ENCODE measurements around the gene CYP24A1. TPM values are rescaled to one million over a fixed set of nuclear protein-coding genes. Genes with fewer than 3 reads are reported as not detected.

The CYP24A1 gene
- polyA plus RNA-seq, 4 donors = 0.03 to 0.07 TPM; not detected in 2

DNA sequence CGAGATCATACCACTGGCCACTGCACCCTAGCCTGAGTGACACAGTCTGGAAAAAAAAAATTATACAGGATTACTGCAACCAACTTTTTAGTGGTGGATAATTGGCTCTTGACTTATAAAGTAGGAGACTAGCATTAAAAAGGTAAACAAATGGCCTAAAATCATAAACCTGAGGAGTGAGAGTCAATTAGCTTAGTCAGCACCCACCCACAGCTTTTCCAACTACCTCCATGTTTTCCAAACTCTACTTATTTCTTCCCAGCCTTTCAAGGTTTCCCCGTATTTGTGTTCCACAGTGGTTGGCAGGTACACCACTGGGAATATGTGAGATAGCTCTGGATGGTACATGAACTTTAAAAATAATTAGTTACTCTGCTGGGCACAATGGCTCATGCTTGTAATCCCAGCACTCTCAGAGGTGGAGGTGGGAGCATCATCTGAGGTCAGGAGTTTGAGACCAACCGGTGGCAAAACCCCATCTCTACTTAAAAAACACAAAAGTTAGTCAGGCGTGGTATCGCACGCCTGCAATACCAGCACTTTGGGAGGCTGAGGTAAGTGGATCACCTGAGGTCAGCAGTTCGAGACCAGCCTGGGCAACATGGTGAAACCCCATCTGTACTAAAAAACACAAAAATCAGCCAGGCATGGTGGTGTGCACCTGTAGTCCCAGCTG, 6.7 kb downstream of the CYP24A1 start:
- WGBS, 3 donors = 87 to 89% (median 89%) methylated on average over 7 of the region's 7 CpGs
- no peaks in the 10 kb centered on the region for H3K36me3 ChIP-seq (ENCODE audit: control insufficient read depth in 3 of 3, insufficient read depth in 2 of 3, low read depth in 1 of 3, low read length in 3 of 3)

DNA sequence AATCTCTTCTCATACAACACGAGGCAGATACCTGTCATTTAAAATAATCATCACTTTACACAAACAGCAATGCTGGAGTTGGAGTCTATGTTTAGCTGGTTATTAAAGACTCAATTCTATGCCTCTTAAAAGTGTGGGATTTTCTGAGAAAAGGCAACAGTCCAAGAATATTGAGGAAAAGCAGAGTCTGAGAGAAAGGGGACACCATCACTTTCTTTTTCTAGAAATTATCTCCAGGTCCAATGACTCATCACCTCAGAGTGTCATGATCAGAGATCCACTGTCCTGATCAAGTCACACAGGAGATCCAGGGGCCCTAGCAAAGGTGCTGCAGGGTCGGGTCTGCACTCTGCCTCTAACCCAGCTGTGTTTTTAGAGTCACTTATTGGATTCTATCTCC, 8.0 kb downstream of the CYP24A1 start:
- DNase-seq (no peak), FAIRE-seq (no peak)
- Histone ChIP-seq H3K27me3 (ENCODE audit: control insufficient read depth in 3 of 3, insufficient read depth in 3 of 3, low read length in 3 of 3) (peaks cover 0 to 20% (median 13%) of the 10 kb centered on the region in 3 donors), H3K4me1 (ENCODE audit: control insufficient read depth in 3 of 3, insufficient read depth in 2 of 3, low read depth in 1 of 3, low read length in 2 of 3) (no peaks in the 10 kb centered on the region), H3K9me3 (ENCODE audit: control insufficient read depth in 2 of 2, insufficient read depth in 1 of 2, low read depth in 1 of 2, low read length in 1 of 2) (no peaks in the 10 kb centered on the region), H3K4me3 (ENCODE audit: low read depth in 1 of 3, low read length in 3 of 3) (no peak overlapping the region), H3K27ac (ENCODE audit: low read depth in 1 of 3, low read length in 2 of 3) (no peak overlapping the region), H3K36me3 (ENCODE audit: control insufficient read depth in 3 of 3, insufficient read depth in 2 of 3, low read depth in 1 of 3, low read length in 3 of 3) (no peaks in the 10 kb centered on the region)
- WGBS, 3 donors = 42 to 55% (median 51%) methylated on average over 2 of the region's 2 CpGs

More for the DNA sequence above, 6.7 kb downstream of the CYP24A1 start:
- FAIRE-seq (no peak), DNase-seq (no peak)
- H3K4me1 ChIP-seq (ENCODE audit: control insufficient read depth in 3 of 3, insufficient read depth in 2 of 3, low read depth in 1 of 3, low read length in 2 of 3) = no peaks in the 10 kb centered on the region
- peaks cover 0 to 33% (median 24%) of the 10 kb centered on the region in 3 donors for H3K27me3 ChIP-seq (ENCODE audit: control insufficient read depth in 3 of 3, insufficient read depth in 3 of 3, low read length in 3 of 3)
- H3K9me3 ChIP-seq (ENCODE audit: control insufficient read depth in 2 of 2, insufficient read depth in 1 of 2, low read depth in 1 of 2, low read length in 1 of 2) = no peaks in the 10 kb centered on the region
- H3K4me3 ChIP-seq (ENCODE audit: low read depth in 1 of 3, low read length in 3 of 3) = no peak overlapping the region
- no peak overlapping the region for H3K27ac ChIP-seq (ENCODE audit: low read depth in 1 of 3, low read length in 2 of 3)

DNA sequence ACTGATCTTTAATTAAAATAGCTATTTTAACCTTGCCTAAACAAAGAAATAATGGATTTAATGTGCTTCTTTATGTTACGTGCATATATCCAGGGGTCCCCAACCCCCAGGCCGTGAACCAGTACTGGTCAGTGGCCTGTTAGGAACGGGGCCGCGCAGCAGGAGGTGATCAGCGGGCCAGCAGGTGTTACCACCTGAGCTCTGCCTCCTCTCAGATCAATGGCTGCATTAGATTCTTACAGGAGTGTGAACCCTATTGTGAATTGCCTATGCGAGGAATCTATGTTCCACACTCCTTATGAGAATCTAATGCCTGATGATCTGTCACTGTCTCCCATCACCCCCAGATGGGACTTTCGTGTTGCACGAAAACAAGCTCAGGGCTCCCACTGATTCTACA, 8.8 kb downstream of the CYP24A1 start:
- no peaks in the 10 kb centered on the region for H3K9me3 ChIP-seq (ENCODE audit: control insufficient read depth in 2 of 2, insufficient read depth in 1 of 2, low read depth in 1 of 2, low read length in 1 of 2)
- no peak overlapping the region for H3K4me3 ChIP-seq (ENCODE audit: low read depth in 1 of 3, low read length in 3 of 3)
- peaks cover 0 to 15% (median 13%) of the 10 kb centered on the region in 3 donors for H3K27me3 ChIP-seq (ENCODE audit: control insufficient read depth in 3 of 3, insufficient read depth in 3 of 3, low read length in 3 of 3)
- DNase-seq (no peak), FAIRE-seq (no peak)
- H3K36me3 ChIP-seq (ENCODE audit: control insufficient read depth in 3 of 3, insufficient read depth in 2 of 3, low read depth in 1 of 3, low read length in 3 of 3) = no peaks in the 10 kb centered on the region
- 87 to 93% (median 88%) methylated on average over 9 of the region's 9 CpGs for WGBS, 3 donors
- no peak overlapping the region for H3K27ac ChIP-seq (ENCODE audit: low read depth in 1 of 3, low read length in 2 of 3)
- H3K4me1 ChIP-seq (ENCODE audit: control insufficient read depth in 3 of 3, insufficient read depth in 2 of 3, low read depth in 1 of 3, low read length in 2 of 3) = no peaks in the 10 kb centered on the region

DNA sequence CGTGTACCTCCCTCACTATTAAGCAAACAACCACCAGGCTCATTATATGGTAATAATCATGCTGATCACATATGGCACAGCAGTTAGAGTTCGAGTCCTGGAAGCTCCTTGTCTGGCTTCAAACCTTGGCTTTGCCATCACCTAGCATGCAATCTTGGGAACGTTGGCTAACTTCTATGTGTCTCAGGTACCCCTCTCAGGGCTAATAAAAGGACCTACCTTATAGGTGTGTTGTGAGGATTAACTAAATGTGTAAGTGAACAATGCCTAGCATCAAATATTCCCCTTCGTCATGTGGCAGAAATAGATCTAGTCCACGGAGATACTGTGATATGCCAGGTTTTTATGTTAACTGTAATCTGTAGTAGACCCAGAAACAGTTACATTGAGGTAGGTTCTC, 10.4 kb downstream of the CYP24A1 start:
- WGBS, 3 donors = 73 to 84% (median 73%) methylated on average over 5 of the region's 5 CpGs
- Histone ChIP-seq H3K27me3 (ENCODE audit: control insufficient read depth in 3 of 3, insufficient read depth in 3 of 3, low read length in 3 of 3) (peaks cover 0 to 13% (median 7%) of the 10 kb centered on the region in 3 donors), H3K27ac (ENCODE audit: low read depth in 1 of 3, low read length in 2 of 3) (no peak overlapping the region), H3K9me3 (ENCODE audit: control insufficient read depth in 2 of 2, insufficient read depth in 1 of 2, low read depth in 1 of 2, low read length in 1 of 2) (no peaks in the 10 kb centered on the region), H3K4me1 (ENCODE audit: control insufficient read depth in 3 of 3, insufficient read depth in 2 of 3, low read depth in 1 of 3, low read length in 2 of 3) (no peaks in the 10 kb centered on the region), H3K4me3 (ENCODE audit: low read depth in 1 of 3, low read length in 3 of 3) (no peak overlapping the region), H3K36me3 (ENCODE audit: control insufficient read depth in 3 of 3, insufficient read depth in 2 of 3, low read depth in 1 of 3, low read length in 3 of 3) (no peaks in the 10 kb centered on the region)
- FAIRE-seq = no peak
- DNase-seq = no peak

DNA sequence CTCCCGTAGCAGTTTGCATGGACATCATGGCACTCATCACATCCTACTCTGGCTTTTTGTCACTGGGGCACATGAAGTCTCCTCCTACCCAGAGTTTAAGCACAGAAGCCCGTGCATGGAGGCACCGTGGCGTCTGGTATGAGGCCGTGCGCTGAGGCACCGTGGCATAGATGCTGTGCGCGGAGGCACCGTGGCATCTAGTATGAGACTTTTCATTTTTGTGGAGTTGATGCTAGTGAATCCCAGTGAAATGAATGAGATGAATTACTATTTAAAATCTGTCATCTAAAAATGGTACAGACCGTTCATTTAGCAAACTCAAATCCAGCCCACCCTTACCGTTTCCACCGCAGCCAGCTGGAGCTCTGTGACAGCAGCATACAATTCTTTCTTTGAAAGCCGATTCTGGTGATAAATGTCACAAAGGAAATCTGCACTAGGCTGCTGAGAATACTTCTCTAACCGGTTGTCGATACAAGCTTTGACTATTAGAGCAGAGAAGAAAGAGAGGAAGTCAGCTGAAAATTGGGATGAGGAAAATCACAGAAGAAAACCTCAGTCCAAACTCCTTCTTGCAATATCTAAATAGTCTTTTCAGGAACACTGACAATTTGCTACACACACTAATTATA, 11.3 kb downstream of the CYP24A1 start:
- WGBS, 3 donors = 62 to 79% (median 71%) methylated on average over 16 of the region's 16 CpGs
- Histone ChIP-seq H3K9me3 (ENCODE audit: control insufficient read depth in 2 of 2, insufficient read depth in 1 of 2, low read depth in 1 of 2, low read length in 1 of 2) (no peaks in the 10 kb centered on the region), H3K27me3 (ENCODE audit: control insufficient read depth in 3 of 3, insufficient read depth in 3 of 3, low read length in 3 of 3) (peaks cover 0 to 6% (median 0%) of the 10 kb centered on the region in 3 donors), H3K4me1 (ENCODE audit: control insufficient read depth in 3 of 3, insufficient read depth in 2 of 3, low read depth in 1 of 3, low read length in 2 of 3) (no peaks in the 10 kb centered on the region), H3K36me3 (ENCODE audit: control insufficient read depth in 3 of 3, insufficient read depth in 2 of 3, low read depth in 1 of 3, low read length in 3 of 3) (no peaks in the 10 kb centered on the region), H3K27ac (ENCODE audit: low read depth in 1 of 3, low read length in 2 of 3) (no peak overlapping the region), H3K4me3 (ENCODE audit: low read depth in 1 of 3, low read length in 3 of 3) (no peak overlapping the region)
- no peak for FAIRE-seq
- no peak for DNase-seq

DNA sequence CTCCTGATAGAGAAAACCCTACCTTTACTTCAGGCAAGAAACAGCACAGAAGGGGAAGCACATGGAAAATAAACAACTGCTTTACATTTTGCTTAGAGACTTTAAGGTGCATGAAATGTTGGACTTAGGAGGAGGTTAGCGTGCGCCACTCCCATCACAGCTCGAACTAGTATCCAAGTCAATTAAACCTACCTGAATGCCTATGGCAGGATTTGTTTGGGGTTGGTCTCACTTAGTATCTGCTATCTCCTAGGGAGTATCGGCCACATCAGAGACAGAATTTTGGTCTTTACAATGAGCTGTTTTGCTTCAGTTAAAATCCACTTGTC, 12.0 kb downstream of the CYP24A1 start:
- Histone ChIP-seq H3K27ac (ENCODE audit: low read depth in 1 of 3, low read length in 2 of 3) (no peak overlapping the region), H3K9me3 (ENCODE audit: control insufficient read depth in 2 of 2, insufficient read depth in 1 of 2, low read depth in 1 of 2, low read length in 1 of 2) (no peaks in the 10 kb centered on the region), H3K4me3 (ENCODE audit: low read depth in 1 of 3, low read length in 3 of 3) (no peak overlapping the region), H3K27me3 (ENCODE audit: control insufficient read depth in 3 of 3, insufficient read depth in 3 of 3, low read length in 3 of 3) (peaks cover 0 to 5% (median 0%) of the 10 kb centered on the region in 3 donors), H3K36me3 (ENCODE audit: control insufficient read depth in 3 of 3, insufficient read depth in 2 of 3, low read depth in 1 of 3, low read length in 3 of 3) (no peaks in the 10 kb centered on the region), H3K4me1 (ENCODE audit: control insufficient read depth in 3 of 3, insufficient read depth in 2 of 3, low read depth in 1 of 3, low read length in 2 of 3) (no peaks in the 10 kb centered on the region)
- no peak for DNase-seq
- 64 to 83% (median 73%) methylated on average over 4 of the region's 4 CpGs for WGBS, 3 donors
- FAIRE-seq = no peak

DNA sequence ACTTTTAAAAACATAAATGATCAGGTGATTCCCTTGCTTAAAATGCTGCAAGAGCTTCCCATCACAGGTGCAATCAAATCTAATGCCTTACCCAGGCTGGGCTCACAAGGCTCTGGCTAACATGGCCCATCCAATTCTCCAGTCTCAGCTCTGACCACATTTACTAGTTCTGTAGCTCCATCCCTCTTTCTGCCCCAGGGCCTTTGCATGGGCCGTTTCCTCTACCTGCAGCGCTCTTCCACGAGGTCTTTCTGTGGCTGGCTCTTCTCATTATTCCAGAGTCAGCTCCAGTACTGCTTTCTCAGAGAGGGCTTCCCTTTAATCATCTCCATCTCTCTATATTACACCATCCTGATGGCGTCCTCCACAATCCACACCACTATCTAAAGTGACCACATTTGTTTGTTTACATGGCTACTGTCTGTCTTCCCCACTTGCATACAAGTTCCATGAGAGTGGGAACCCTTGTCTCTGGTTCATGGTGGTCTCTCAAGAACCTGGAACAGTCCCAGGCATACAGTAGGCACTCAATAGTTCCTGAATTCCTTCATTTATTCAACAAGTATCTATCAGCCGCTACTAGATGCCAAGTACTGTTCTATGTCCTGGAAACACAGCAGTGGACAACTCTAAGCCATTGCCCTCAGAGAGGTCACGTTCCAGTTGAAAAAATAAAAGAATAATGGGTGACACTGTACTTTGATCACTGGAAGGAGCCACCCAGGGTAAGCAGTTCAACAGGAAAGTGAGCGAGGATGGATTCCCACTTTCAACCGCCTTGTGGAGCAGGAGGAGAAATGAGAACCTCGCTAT, 12.6 kb downstream of the CYP24A1 start:
- Histone ChIP-seq H3K36me3 (ENCODE audit: control insufficient read depth in 3 of 3, insufficient read depth in 2 of 3, low read depth in 1 of 3, low read length in 3 of 3) (no peaks in the 10 kb centered on the region), H3K4me3 (ENCODE audit: low read depth in 1 of 3, low read length in 3 of 3) (no peak overlapping the region), H3K27me3 (ENCODE audit: control insufficient read depth in 3 of 3, insufficient read depth in 3 of 3, low read length in 3 of 3) (peaks cover 0 to 3% (median 0%) of the 10 kb centered on the region in 3 donors), H3K9me3 (ENCODE audit: control insufficient read depth in 2 of 2, insufficient read depth in 1 of 2, low read depth in 1 of 2, low read length in 1 of 2) (no peaks in the 10 kb centered on the region), H3K4me1 (ENCODE audit: control insufficient read depth in 3 of 3, insufficient read depth in 2 of 3, low read depth in 1 of 3, low read length in 2 of 3) (no peaks in the 10 kb centered on the region), H3K27ac (ENCODE audit: low read depth in 1 of 3, low read length in 2 of 3) (no peak overlapping the region)
- WGBS, 3 donors = 59 to 79% (median 62%) methylated on average over 9 of the region's 9 CpGs
- no peak for FAIRE-seq
- peak in 1 of 2 donors; percentile 15 for DNase-seq

DNA sequence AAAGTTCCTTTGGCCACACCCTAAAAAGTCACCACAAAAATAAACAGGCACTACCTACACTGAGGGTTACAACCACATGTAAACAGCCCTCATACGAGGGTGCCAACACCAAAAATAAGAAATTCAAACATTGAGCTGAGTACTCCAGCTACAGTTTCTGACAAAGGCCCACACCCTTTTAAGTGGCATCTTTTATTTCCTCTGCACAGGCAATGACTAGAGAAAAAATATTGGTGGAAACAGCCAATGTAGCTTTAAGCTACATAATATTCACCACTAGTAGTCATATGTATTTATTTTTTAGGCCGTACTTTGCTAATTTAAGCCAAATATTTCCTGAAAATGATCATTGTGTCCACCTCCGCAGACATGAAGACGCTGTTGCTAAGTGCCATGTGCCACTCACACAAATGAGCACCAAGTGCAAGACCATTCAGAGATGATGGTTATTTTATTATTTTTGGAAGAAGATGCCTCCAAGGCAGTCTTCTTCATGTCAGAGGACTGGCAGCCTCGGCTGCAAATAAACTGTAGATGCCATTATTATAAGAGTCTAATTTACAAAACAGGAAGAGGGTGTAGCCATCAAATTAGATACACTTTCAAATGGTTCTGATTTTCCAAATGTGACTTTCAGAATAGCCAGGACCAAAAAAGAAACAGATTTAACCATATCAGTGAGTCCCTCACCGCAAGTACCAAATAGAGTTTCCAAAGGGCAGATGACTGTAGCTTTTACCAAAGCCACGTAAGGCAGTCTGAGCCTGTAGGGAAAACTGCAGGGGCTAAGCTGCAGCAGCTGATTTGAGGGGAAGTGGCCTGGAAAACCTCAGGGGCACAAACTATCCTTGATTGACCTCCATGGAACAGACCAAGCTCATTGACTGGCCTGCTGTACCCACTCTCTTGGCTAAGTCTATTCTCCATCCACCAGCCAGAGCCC, 13.4 kb downstream of the CYP24A1 start:
- Histone ChIP-seq H3K9me3 (ENCODE audit: control insufficient read depth in 2 of 2, insufficient read depth in 1 of 2, low read depth in 1 of 2, low read length in 1 of 2) (no peaks in the 10 kb centered on the region), H3K4me3 (ENCODE audit: low read depth in 1 of 3, low read length in 3 of 3) (no peak overlapping the region), H3K27me3 (ENCODE audit: control insufficient read depth in 3 of 3, insufficient read depth in 3 of 3, low read length in 3 of 3) (peaks cover 0 to 3% (median 0%) of the 10 kb centered on the region in 3 donors), H3K36me3 (ENCODE audit: control insufficient read depth in 3 of 3, insufficient read depth in 2 of 3, low read depth in 1 of 3, low read length in 3 of 3) (no peaks in the 10 kb centered on the region), H3K4me1 (ENCODE audit: control insufficient read depth in 3 of 3, insufficient read depth in 2 of 3, low read depth in 1 of 3, low read length in 2 of 3) (no peaks in the 10 kb centered on the region), H3K27ac (ENCODE audit: low read depth in 1 of 3, low read length in 2 of 3) (no peak overlapping the region)
- DNase-seq = no peak
- 80 to 86% (median 84%) methylated on average over 7 of the region's 7 CpGs for WGBS, 3 donors
- FAIRE-seq = no peak
